Stimulated activated CD4-positive, alpha-beta T cell treated with anti-CD3 and anti-CD28 coated beads, Interleukin-12 subunit alpha, Interleukin-12 subunit beta, amount 100 ng/mL, for 48 hours (primary cell): ENCODE results near the gene SERF2.
"Not testable (repeated sequence)": the region's sequence is repeated elsewhere in the genome, so short reads cannot be mapped to it uniquely, and the experiment has no call there.

Experiments used
- DNase-seq, 3 donors: peaks; one replicate each; pipeline ENCODE4 v3.0.0-alpha.2; 2020; ENCODE audit warnings: low read depth in 2 of 3, low spot score in 1 of 3

SERF2 gene

DNA sequence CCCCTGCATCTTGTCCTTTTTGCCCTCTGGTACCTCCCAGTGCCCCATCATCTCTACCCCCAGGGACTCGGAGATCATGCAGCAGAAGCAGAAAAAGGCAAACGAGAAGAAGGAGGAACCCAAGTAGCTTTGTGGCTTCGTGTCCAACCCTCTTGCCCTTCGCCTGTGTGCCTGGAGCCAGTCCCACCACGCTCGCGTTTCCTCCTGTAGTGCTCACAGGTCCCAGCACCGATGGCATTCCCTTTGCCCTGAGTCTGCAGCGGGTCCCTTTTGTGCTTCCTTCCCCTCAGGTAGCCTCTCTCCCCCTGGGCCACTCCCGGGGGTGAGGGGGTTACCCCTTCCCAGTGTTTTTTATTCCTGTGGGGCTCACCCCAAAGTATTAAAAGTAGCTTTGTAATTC, 1.5 kb downstream of the SERF2 start:
- DNase-seq = no peak

DNA sequence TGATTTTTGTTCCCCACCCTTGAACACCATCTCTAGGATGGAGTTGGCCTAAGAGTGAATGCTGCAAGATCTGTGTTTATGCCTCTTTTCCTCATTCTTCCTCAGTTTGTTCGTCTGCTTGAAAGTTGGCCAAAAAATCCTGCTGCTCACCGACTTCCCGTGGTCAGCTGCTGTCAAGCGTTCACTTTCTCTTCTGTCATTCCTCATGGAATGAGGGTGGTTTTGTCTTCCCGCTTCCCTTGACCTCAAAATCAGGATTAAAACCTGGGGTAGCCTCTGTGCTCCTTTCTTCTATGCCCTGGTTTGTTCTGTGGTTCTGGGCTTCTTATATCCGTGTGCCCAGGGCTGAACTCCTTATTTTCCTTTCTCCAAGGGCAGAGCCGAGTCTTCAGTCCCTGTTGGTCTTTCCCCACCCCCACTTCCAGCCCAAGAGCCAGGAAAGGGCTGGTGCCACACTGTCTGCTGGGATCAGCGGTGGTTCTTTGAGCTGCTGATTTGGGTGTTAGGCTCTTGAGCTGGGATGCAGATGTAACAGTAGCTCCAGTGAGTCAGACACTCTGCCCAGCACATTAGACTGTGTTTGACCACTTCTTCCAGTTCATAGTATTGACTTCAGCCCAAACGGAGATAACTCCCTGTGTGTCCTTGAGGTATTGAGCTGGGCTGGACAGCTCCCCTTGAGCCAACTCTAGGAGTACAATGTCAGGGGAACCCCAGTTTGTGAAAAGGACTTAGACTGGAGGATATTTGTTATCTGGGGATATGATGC, 2.3 kb downstream of the SERF2 start:
- DNase-seq = no peak

DNA sequence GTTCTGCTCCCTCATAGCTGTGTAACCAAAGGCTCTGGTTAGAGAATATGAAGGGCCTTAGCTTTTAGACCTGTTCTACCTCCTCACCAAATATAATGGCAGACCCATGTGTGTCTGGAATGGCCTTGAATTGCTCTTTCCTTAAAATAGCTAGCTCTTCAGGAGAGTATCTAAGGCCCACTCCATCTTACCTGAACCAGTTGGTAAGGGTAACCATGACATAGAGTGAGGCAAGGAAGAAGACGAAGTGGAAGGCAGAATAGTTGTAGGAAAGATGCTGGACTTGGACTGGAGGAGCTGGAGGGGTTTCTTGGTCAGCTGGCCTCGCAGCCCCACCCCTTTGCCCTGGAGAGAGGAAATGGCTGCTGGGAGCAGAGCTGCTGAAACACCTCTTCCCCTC, 3.1 kb downstream of the SERF2 start:
- DNase-seq = no peak

DNA sequence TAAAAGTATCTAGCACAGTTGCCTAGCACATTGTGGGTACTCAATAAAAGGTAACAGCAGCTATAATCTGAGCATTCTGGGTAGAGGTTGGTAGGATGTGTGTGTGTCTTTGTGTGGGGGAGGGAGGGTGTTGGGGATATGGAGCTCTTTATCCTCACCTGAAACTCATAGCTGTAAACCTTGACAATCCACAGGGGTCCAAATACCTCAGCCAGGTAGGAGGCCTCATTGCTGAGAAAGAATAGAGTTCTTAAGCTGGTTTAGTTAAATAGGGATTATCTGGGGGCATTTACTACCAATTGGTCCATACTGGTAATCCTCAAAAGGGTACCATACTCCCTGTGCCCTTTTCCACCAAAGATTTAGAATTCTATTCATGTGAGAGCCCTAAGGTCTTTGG, 3.9 kb downstream of the SERF2 start:
- DNase-seq = no peak

DNA sequence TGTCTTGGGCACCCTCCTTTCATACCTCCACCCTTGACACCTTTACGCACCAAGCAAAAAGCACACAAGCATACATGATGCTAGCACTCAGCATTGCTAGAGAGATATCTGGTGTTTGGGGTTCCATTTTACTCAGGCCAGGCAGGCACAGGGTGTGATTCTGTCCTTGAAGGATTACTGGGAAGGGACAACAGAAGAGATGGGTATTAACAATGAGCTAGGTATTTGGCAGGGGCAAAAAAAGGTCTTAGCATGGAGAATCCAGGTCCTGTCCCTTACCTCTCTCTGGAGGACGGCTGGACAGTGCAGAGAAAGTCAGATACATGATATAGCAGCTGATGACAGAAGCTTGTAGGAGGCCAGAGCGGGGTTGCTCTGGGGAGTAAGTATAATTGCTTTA, 4.4 kb downstream of the SERF2 start:
- no peak for DNase-seq

DNA sequence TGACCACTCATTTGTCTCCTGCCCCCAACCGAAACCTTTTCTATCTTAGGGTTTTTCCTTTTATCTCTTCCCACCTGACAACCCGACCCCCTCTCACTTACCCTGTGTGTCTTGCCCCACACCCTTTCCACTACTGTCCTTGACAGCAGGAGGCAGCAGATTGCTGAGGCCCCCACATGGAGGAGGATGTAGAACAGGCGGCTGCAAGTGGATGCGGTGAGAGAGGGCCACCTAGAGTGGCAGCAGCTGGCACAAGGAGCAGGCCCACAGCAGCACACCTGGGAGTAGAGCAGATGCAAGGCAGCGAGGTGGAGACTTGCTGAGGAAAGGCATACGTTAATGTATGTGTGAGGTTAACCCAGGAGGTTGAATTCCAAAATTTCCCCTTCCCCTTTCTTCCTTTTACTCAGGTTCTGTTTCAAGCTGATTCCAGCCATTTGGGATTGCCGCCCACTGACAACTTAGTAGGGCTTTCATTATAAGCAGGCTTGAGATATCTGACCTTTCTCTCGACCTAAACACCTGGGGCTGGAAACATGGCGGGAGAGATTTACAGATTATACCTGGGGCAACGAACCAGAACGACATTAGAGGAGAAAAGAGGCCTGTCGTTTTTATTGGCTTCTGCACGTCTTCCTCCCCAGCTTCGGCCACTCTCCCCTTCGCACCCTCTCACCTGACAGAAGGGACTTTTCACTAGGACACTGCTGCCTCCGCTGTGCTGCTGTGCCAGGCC, 7.3 kb downstream of the SERF2 start:
- DNase-seq = no peak

DNA sequence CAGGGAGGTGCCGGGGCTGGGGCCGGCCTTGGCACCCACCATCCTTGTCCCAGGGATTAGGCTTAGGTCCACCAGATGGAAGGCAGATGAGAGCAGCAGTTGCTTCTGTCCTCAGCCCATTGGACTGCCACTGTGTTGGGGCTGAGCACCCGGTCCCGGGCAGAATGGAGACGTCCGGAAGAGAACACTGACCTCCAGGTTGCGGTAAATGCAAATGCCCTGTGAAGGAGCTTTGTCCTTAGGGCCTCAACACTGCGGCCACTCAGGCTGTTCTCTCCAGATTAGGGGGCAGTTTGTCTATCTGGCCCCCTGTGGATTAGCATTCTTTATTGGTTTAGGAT, 7.8 kb downstream of the SERF2 start, which contains the start of gene SERINC4:
Gene SERINC4 (minus strand): TSS at position 276 of the 341 bp plus-strand sequence. CDS start 234 bp downstream, at position 42.
- no peak for DNase-seq

DNA sequence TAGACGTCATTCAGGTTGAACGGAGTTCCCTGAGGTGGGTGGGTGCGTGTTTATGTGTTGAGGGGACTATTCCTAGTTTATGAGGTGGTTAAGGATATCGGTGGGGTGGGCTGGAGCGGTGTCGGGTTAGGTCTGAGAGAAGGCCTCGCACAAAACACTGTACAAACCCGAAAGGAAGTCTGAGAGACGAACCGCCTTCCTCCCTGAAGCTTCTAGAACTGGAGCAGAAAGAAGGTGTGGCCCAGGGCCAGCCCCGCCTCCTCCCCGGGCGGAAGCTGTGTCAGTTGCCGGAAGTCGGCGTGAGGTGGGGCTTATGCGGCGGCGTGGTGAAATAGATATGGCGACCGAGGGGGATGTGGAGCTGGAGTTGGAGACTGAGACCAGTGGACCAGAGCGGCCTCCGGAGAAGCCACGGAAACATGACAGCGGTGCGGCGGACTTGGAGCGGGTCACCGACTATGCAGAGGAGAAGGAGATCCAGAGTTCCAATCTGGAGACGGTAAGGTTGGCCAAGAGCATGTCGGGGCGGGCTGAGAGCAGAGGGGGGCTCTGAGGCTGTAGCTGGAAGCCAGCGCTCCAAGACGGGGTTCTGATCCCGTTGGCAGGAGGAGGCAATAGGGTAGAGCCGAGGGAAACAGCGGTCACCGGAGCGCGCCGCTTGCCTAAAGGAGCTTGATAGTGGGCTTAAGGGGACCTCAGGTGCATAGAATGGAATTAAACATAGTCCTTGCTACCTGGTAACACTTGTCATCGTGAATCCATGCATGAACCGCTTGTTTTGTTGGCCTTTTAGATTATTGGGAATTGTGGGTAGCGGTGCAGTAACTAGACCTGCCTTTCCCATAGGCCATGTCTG, 8.4 kb downstream of the SERF2 start, which contains the start of gene HYPK:
Gene HYPK (plus strand): TSS at position 314 of the 856 bp plus-strand sequence. CDS start 24 bp downstream, at position 338.
- DNase-seq = peak; percentile 75 to 88 (median 86)

DNA sequence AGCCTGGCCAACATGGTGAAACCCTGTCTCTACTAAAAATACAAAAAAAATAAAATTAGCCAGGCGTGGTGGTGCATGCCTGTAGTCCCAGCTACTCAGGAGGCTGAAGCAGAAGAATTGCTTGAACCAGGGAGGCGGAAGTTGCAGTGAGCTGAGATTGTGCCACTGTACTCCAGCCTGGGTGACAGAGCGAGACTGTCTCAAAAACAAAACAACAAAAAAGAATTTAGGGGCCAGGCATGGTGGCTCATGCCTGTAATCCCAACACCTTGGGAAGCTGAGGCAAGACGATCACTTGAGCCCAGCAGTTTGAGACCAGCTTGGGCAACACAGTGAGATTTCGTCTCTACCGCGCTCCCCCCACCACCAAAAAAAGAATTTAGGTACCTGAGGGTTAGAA, 10.6 kb downstream of the SERF2 start:
- DNase-seq = not testable (repeated sequence)

DNA sequence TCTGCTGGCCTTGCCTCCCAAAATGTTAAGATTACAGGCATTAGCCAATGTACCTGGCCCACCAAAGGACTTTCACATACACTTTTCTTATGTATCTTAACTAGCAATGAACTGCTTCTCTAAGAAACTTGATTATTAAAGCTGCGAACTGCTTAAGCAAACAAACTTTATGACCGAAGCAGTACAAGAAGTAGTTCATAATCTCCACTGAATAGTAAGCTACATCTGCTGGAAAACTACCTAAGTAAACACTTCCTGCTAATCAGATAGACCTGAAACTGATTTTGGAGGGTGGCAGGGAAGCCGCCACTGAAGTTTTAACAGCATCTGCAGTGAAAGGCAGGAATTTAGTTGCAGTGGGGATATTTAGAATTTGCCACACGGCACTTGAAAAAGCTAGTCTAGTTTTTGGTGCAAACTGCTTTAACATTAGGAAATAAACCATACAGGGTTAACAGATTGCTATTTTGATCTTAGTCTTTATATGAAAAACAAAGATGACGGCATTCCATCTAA, 16.4 kb downstream of the SERF2 start:
- DNase-seq = no peak

DNA sequence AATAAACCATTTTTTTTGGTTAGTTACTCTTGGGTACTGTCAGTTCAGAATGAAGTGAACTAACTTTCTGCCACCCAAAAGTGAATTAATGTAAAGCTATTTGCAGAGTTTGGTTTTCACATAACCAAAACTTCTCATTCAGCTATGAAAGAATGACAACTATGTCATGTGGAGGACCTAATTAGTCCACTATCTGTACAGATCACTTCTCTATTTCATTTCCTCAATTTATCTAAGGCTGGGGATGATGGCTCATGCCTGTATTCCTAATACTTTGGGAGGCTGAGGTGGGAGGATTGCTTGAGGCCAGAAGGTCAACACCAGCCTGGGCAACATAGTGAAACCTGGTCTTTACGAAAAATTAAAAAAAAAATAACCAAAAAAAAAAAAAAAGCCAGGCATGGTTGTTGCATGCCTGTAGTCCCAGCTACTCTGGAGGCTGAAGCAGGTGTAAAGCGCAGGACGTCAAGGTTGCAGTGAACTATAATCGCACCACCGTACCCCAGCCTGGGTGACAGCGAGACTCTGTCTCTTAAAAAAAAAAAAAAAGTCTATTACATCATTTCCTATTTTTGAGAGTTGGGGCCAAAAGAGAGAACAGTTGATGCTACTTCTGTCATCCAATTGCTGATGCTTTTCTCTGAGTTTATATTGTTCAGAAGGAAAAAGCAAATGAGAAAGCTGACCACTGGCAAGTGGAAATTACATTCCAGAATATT, 17.0 kb downstream of the SERF2 start:
- no peak for DNase-seq

DNA sequence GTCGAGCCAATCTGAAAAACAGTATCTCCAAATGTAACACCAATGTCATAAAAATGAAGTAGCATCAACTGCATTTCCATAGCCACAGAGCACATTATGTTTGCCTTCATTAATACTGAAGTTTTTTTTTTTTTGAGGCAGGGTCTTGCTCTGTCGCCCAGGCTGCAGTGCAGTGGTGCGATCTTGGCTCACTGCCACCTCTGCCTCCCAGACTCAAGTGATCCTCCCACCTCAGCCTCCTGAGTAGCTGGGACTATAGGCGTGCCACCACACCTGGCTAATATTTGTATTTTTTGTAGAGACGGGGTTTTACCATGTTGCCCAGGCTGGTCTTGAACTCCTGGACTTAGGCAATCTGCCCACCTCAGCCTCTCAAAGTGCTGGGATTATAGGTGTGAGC, 22.9 kb downstream of the SERF2 start:
- not testable (repeated sequence) for DNase-seq

DNA sequence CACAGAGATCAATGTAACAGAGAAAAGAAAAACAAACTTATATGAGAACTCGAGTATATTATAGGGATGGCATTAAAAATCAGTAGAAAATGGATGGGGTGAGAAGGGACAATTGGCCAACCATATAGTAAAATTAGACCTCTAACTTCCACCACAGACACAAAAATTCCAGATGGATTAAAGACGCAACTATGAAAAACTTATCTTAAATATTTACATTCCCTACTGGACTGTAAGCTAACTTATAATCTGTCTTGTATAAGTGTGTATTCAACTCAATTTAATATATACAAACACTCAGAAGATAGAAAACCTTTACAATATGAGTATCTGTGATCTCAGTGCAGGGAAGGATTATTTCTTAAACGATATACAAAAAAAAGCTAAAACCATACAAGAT, 29.4 kb downstream of the SERF2 start:
- no peak for DNase-seq

DNA sequence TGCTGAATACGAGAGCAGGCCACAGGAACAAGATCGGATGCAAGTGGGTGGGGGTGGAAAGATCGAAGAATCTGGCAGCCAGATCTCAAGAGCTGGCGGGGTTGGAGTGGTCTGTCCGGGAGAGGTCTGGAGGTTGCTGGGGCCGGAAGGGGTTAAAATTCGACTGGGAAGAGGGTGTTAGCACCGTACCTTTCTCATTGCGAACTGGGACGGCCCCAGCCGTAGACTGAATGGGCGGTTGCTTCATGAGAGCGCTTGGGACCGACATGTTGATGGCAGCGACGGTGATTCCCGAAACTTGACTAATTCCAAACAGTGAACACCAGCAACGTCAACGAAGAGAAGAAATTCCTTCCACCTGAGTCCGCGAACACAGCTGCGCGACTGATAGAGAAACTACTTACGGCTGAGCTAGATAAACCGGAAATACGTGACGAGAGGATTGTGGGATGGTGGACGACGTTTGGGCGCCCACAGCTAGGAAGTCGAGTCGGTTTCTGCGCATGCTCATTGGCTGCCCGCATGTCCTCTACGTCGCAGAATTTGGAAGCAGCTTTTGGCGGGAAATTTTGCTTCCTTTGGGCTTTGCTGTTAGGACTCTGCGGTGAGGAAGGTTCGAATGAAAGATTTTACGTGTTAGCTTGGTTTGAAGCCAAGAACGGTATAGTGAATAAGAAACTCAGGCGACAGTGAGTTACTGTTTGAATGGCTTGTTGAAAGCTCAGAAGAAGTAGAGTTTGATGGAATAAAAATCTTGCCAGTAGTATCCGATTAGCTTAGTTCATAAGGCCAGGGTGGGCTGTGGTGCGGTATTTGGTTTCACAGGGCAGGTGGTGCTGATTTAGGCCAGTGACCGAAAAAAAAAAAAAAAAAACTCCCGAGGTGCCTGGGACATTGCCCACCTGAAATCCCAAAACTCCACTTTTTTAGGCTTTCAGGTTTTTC, 32.5 kb downstream of the SERF2 start, which contains the start of gene MFAP1:
Gene MFAP1 (minus strand): TSS at position 389 of the 945 bp plus-strand sequence. CDS start 121 bp downstream, at position 268.
- peak; percentile 89 to 91 (median 91) for DNase-seq

DNA sequence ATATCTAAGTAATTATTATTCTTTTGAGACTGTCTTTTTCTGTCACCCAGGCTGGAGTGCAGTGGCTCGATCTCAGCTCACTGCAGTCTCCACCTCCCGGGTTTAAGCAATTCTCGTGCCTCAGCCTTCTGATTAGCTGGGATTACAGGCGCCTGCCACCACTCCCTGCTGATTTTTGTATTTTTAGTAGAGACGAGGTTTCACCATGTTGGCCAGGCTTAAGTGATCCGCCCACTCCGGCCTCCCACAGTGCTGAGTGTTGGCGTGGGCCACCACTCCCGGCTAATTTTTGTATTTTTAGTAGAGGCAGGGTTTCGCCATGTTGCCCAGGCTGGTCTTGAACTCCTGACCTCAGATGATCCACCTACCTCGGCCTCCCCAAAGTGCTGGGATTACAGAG, 33.2 kb downstream of the SERF2 start:
- not testable (repeated sequence) for DNase-seq

DNA sequence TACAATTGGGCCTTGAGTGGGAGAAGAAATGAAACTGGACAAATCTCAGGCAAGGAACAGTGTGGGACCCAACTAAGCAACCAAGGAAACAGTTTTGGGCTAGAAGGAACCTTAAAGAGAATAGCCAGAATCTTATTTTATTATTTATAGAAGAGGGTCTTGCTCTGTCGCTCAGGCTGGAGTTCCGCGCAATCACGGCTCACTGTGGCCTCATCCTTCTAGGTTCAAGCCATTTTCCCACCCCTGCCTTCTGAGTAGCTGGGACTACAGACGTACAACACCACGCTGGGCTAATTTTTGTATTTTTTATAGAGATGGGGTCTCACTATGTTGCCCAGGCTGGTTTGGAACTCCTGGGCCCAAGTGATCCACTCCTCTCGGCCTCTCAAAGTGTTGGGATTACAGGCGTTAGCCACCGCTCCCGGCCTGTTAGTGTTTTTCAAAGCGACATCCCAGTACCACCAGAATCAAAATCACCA, 33.9 kb downstream of the SERF2 start:
- DNase-seq = no peak

DNA sequence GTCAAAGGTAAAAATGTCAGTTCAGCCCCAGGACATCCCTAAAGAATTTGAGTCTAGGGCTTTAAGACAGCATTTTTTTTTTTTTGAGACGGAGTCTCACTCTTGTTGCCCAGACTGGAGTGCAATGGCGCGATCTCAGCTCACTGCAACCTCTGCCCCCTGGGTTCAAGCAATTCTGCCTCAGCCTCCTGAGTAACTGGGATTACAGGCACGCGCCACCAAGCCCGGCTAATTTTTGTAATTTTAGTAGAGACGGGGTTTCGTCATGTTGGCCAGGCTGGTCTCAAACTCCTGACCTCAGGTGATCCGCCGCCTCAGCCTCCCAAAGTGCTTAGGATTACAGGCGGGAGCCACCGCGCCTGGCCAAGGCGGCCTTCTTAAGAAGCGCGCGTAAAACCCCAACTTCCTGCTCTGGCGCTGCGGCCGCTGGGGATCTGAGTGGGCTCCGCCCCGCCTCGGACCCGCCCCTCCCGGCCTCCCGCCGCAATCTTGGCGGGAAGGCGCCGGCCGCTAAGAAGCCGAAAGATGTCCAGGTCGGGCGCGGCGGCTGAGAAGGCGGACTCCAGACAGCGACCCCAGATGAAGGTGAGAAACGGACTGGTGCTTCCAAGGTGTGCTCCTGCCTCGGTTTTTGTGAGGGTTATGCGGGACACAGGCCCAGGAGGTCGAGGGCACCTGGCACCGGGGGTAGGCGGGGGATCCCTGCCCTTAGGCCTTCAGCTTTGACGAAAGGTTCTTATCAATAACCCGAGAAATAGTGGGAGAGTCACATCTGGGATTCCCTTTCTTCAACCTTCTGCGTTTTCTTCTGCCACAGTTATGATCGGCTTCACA, 34.6 kb downstream of the SERF2 start, which contains the start of gene WDR76:
Gene WDR76 (plus strand): TSS at position 495 of the 834 bp plus-strand sequence. CDS start 31 bp downstream, at position 526.
- DNase-seq = peak; percentile 69 to 84 (median 74)

DNA sequence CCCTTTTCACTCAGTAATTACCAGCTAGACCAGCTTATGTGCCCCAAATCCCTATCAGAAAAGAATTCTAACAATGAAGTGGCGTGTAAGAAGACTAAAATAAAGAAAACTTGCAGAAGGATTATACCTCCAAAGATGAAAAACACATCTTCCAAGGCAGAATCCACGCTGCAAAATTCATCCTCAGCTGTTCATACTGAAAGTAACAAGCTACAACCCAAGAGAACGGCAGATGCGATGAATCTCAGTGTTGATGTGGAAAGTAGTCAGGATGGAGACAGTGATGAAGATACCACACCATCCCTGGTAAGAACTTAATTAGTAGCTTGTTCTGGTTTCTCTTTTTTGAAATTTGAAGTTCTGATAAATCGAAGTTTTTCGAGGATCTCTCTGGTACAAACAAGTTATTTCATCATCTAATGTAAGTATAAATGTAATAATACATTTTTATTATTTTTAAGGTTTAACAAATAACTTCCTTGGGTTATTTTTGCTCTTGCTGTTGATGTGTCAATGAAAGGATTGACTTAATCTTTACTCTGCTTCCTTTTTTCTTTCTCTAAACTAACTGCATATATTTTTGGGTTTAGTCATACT, 36.0 kb downstream of the SERF2 start:
- DNase-seq = peak in 1 of 3 donors; percentile 34
